Neutrophil (primary cell): ENCODE data around the gene STAT1.
A peak's percentile ranks its signal among the peaks of the same experiment; 100 is the strongest.

ENCODE experiments used
- H3K27ac ChIP-seq: fragments of 200-600 bp; sonication (generic); 2 replicates; pipeline ENCODE4 v1.5.1; 2016; ENCODE audit warnings: mild to moderate bottlenecking, moderate library complexity
- H3K27me3 ChIP-seq: fragments of 200-600 bp; sonication (generic); 2 replicates; pipeline ENCODE4 v1.6.0; 2016; ENCODE audit warnings: mild to moderate bottlenecking
- H3K36me3 ChIP-seq: fragments of 200-600 bp; sonication (generic); 2 replicates; pipeline ENCODE4 v1.5.1; 2017
- H3K4me1 ChIP-seq, 2 experiments: fragments of 200-600 bp in 1 of 2; sonication (generic) in 1 of 2; 1 replicate in 1 of 2; 2 replicates in 1 of 2; pipeline versions ENCODE4 v1.5.1 to v1.6.1; 2013 to 2016; ENCODE audit warnings: low read depth in 1 of 2, low read length in 1 of 2, mild to moderate bottlenecking in 1 of 2, moderate library complexity in 1 of 2; ENCODE audit not compliant: control insufficient read depth in 1 of 2, insufficient read depth in 1 of 2
- H3K4me3 ChIP-seq, 2 experiments: fragments of 200-600 bp in 1 of 2; sonication (generic) in 1 of 2; 1 replicate in 1 of 2; 2 replicates in 1 of 2; pipeline ENCODE4 v1.5.1; 2013 to 2016; ENCODE audit warnings: low read depth in 1 of 2, low read length in 1 of 2, mild to moderate bottlenecking in 1 of 2, moderate library complexity in 1 of 2
- H3K9me3 ChIP-seq: fragments of 200-600 bp; sonication (generic); 2 replicates; pipeline ENCODE4 v1.5.1; 2016
- CTCF ChIP-seq: fragments of 200-600 bp; sonication (generic); IDR thresholded peaks from 2 replicates; pipeline ENCODE4 v1.5.1; 2016; ENCODE audit warnings: antibody characterized with exemption

Gene STAT1

DNA sequence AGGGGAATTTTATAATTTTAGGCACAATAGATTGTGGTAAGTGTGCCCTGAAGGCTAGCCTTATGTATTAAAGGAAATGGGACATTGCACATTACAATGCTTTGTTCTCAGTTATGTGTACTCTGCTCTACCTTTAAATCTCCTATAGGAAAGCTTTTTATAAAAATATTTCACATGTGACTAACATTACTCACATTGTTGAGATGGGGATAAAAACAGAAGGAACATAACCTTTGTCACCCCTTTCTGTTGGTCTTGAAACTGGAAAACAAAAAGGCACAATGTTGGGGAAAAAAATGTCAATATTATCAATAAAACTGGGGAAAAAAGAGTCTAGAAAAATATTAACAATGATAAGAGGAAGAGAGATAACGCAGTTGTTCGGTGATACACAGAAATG, 17.3 kb upstream of the STAT1 start:
- Histone ChIP-seq H3K9me3 (no peaks in the 10 kb centered on the region), H3K4me1 (peaks cover 8 to 14% of the 10 kb centered on the region in 2 experiments), H3K36me3 (no peaks in the 10 kb centered on the region), H3K27me3 (no peaks in the 10 kb centered on the region), H3K4me3 (no peak overlapping the region), H3K27ac (no peak overlapping the region)
- TF ChIP-seq CTCF: no peak

GRCh38 chr2:191030521-191031154, 16.7 kb upstream of the STAT1 start:
- H3K27ac ChIP-seq: no peak overlapping the region
- peak; percentile 73 for TF ChIP-seq CTCF
- H3K4me1 ChIP-seq: peaks cover 8 to 14% of the 10 kb centered on the region in 2 experiments
- H3K36me3 ChIP-seq: no peaks in the 10 kb centered on the region
- no peak overlapping the region for H3K4me3 ChIP-seq
- H3K27me3 ChIP-seq: no peaks in the 10 kb centered on the region
- H3K9me3 ChIP-seq: no peaks in the 10 kb centered on the region

DNA sequence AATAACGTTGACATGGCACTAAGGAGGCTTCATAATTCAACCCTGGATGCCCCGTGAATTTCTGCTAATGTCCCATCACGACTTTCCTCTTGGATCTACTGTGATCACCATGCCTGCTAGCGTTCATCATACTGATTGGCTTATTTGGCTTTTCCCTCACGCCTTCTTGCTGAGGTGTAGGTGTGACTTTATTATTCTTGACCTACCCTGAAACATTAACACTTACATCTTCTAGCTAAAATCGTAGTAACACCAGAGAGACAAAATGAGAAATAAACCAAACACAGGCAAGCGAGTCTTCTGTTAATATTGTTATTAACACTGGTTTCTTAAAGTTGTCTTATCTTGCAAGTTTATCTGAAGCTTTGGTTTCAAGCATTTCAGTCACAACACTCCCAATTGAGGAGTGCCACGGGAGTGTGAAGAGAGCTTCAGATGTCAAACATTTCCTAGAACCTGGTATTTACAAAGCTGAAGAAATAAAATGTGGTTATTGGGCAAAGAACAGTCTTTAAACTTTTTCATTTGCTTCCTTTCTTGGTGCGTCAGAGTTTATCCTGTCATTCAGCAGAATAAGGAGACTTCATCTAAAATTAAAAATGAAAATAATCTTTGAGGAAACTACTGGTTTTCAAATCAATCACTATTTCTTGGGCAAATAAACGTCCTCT, 15.4 kb upstream of the STAT1 start:
- H3K27ac ChIP-seq: no peak overlapping the region
- H3K4me3 ChIP-seq: no peak overlapping the region
- no peaks in the 10 kb centered on the region for H3K27me3 ChIP-seq
- H3K36me3 ChIP-seq: no peaks in the 10 kb centered on the region
- peaks cover 8 to 14% of the 10 kb centered on the region in 2 experiments for H3K4me1 ChIP-seq
- H3K9me3 ChIP-seq: no peaks in the 10 kb centered on the region
- no peak for TF ChIP-seq CTCF

DNA sequence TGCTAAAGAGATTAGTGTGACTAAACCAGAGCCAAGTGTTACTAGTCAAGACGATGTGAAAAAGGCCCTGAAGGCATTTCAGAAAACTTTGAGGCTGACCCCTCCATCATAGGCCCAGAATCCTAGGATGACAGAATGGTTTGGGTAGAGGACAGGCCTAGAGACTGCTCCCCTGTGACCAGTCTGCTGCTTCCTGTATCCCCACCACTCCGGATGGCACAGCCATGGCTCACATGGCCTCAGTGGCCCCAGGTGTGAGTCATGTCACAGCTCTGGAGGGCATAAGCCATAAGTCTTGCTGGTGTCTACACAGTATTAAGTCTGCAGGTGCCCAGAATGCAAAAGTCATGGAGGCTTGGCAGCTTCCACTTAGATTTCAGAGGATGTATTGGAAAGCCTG, 12.4 kb upstream of the STAT1 start:
- Histone ChIP-seq H3K27ac (no peak overlapping the region), H3K4me3 (no peak overlapping the region), H3K36me3 (no peaks in the 10 kb centered on the region), H3K9me3 (no peaks in the 10 kb centered on the region), H3K4me1 (peaks cover 23 to 28% of the 10 kb centered on the region in 2 experiments), H3K27me3 (no peaks in the 10 kb centered on the region)
- TF ChIP-seq CTCF: no peak

- Histone ChIP-seq H3K4me3 (no peak overlapping the region), H3K27ac (no peak overlapping the region), H3K9me3 (no peaks in the 10 kb centered on the region), H3K27me3 (no peaks in the 10 kb centered on the region), H3K4me1 (peaks cover 21 to 28% of the 10 kb centered on the region in 2 experiments), H3K36me3 (no peaks in the 10 kb centered on the region)
- TF ChIP-seq CTCF: no peak
These were observed 11.2 kb upstream of the STAT1 start for GRCh38 chr2:191025135-191025534.
